ENCODE data around the gene ESRRB. TPM values are rescaled to one million over a fixed set of nuclear protein-coding genes. Genes with fewer than 3 reads are reported as not detected.

The ESRRB gene
- total RNA-seq, 1 donor from 2014 or later, result 0.12 TPM

- TF ChIP-seq CTCF (IDR thresholded peaks at IDR 0.05; ENCODE audit: unreplicated experiment), result no peak
- no peak overlapping the region for H3K27ac Mint-ChIP-seq
- DNase-seq (ENCODE audit: low spot score, unreplicated experiment), result no peak
- H3K4me3 Mint-ChIP-seq (ENCODE audit: low read depth), result no peak overlapping the region
- no peaks in the 10 kb centered on the region for H3K9me3 Mint-ChIP-seq (ENCODE audit: low read depth)
- peaks cover 4% of the 10 kb centered on the region for H3K27me3 Mint-ChIP-seq
- H3K36me3 Mint-ChIP-seq (ENCODE audit: insufficient read depth), result no peaks in the 10 kb centered on the region
- H3K4me1 Mint-ChIP-seq (ENCODE audit: low read depth), result peaks cover 6% of the 10 kb centered on the region
Measured at GRCh38 chr14:76431538-76431937, 55.6 kb downstream of the ESRRB start.

GRCh38 chr14:76432827-76433752 is 57.2 kb downstream of the ESRRB start:
- no peak for DNase-seq (ENCODE audit: low spot score, unreplicated experiment)
- H3K27ac Mint-ChIP-seq, result no peak overlapping the region
- peaks cover 6% of the 10 kb centered on the region for H3K4me1 Mint-ChIP-seq (ENCODE audit: low read depth)
- TF ChIP-seq CTCF (IDR thresholded peaks at IDR 0.05; ENCODE audit: unreplicated experiment), result no peak
- no peak overlapping the region for H3K4me3 Mint-ChIP-seq (ENCODE audit: low read depth)
- peaks cover 5% of the 10 kb centered on the region for H3K27me3 Mint-ChIP-seq
- no peaks in the 10 kb centered on the region for H3K9me3 Mint-ChIP-seq (ENCODE audit: low read depth)
- no peaks in the 10 kb centered on the region for H3K36me3 Mint-ChIP-seq (ENCODE audit: insufficient read depth)

- Mint-ChIP-seq H3K36me3 (ENCODE audit: insufficient read depth) (no peaks in the 10 kb centered on the region), H3K27me3 (peaks cover 5% of the 10 kb centered on the region), H3K27ac (no peak overlapping the region), H3K4me3 (ENCODE audit: low read depth) (no peak overlapping the region), H3K4me1 (ENCODE audit: low read depth) (peaks cover 6% of the 10 kb centered on the region), H3K9me3 (ENCODE audit: low read depth) (no peaks in the 10 kb centered on the region)
- no peak for DNase-seq (ENCODE audit: low spot score, unreplicated experiment)
- no peak for TF ChIP-seq CTCF (IDR thresholded peaks at IDR 0.05; ENCODE audit: unreplicated experiment)
Measured at GRCh38 chr14:76434220-76434619, 58.3 kb downstream of the ESRRB start.

- H3K36me3 Mint-ChIP-seq (ENCODE audit: insufficient read depth), result no peaks in the 10 kb centered on the region
- H3K27me3 Mint-ChIP-seq, result peaks cover 3% of the 10 kb centered on the region
- H3K9me3 Mint-ChIP-seq (ENCODE audit: low read depth), result no peaks in the 10 kb centered on the region
- no peak for DNase-seq (ENCODE audit: low spot score, unreplicated experiment)
- H3K27ac Mint-ChIP-seq, result no peak overlapping the region
- no peak overlapping the region for H3K4me3 Mint-ChIP-seq (ENCODE audit: low read depth)
- peaks cover 5% of the 10 kb centered on the region for H3K4me1 Mint-ChIP-seq (ENCODE audit: low read depth)
- no peak for TF ChIP-seq CTCF (IDR thresholded peaks at IDR 0.05; ENCODE audit: unreplicated experiment)
Measured at GRCh38 chr14:76439237-76439775, 63.4 kb downstream of the ESRRB start.

- no peak overlapping the region for H3K27ac Mint-ChIP-seq
- DNase-seq (ENCODE audit: low spot score, unreplicated experiment), result no peak
- no peak for TF ChIP-seq CTCF (IDR thresholded peaks at IDR 0.05; ENCODE audit: unreplicated experiment)
- peaks cover 10% of the 10 kb centered on the region for H3K4me1 Mint-ChIP-seq (ENCODE audit: low read depth)
- H3K9me3 Mint-ChIP-seq (ENCODE audit: low read depth), result no peaks in the 10 kb centered on the region
- H3K4me3 Mint-ChIP-seq (ENCODE audit: low read depth), result no peak overlapping the region
- peaks cover 16% of the 10 kb centered on the region for H3K27me3 Mint-ChIP-seq
- no peaks in the 10 kb centered on the region for H3K36me3 Mint-ChIP-seq (ENCODE audit: insufficient read depth)
Measured at GRCh38 chr14:76446486-76446885, 70.5 kb downstream of the ESRRB start.

Measured in progenitor cell of endocrine pancreas (in vitro differentiated cells).